ENCODE results near the gene RAB31. TPM values are rescaled to one million over a fixed set of nuclear protein-coding genes. Genes with fewer than 3 reads are reported as not detected.
A peak's percentile ranks its signal among the peaks of the same experiment; 100 is the strongest.
"Not testable (repeated sequence)": the region's sequence is repeated elsewhere in the genome, so short reads cannot be mapped to it uniquely, and the experiment has no call there.

RAB31 gene
- total RNA-seq, 1 donor from 2014 or later: 19.7 TPM

GRCh38 chr18:9851511-9851910 lies 143.4 kb downstream of the RAB31 start:
- H3K27me3 Mint-ChIP-seq: no peaks in the 10 kb centered on the region
- no peaks in the 10 kb centered on the region for H3K9me3 Mint-ChIP-seq
- H3K27ac Mint-ChIP-seq: peak overlapping the region; percentile 42
- no peak overlapping the region for H3K4me3 Mint-ChIP-seq
- H3K36me3 Mint-ChIP-seq: peaks cover 5% of the 10 kb centered on the region
- peaks cover 24% of the 10 kb centered on the region for H3K4me1 Mint-ChIP-seq (ENCODE audit: unreplicated experiment)
- TF ChIP-seq, protein P1, sequence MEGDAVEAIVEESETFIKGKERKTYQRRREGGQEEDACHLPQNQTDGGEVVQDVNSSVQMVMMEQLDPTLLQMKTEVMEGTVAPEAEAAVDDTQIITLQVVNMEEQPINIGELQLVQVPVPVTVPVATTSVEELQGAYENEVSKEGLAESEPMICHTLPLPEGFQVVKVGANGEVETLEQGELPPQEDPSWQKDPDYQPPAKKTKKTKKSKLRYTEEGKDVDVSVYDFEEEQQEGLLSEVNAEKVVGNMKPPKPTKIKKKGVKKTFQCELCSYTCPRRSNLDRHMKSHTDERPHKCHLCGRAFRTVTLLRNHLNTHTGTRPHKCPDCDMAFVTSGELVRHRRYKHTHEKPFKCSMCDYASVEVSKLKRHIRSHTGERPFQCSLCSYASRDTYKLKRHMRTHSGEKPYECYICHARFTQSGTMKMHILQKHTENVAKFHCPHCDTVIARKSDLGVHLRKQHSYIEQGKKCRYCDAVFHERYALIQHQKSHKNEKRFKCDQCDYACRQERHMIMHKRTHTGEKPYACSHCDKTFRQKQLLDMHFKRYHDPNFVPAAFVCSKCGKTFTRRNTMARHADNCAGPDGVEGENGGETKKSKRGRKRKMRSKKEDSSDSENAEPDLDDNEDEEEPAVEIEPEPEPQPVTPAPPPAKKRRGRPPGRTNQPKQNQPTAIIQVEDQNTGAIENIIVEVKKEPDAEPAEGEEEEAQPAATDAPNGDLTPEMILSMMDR (conservative IDR thresholded peaks at IDR 0.05): no peak
- no peak for DNase-seq (ENCODE audit: extremely low spot score, unreplicated experiment)

DNA sequence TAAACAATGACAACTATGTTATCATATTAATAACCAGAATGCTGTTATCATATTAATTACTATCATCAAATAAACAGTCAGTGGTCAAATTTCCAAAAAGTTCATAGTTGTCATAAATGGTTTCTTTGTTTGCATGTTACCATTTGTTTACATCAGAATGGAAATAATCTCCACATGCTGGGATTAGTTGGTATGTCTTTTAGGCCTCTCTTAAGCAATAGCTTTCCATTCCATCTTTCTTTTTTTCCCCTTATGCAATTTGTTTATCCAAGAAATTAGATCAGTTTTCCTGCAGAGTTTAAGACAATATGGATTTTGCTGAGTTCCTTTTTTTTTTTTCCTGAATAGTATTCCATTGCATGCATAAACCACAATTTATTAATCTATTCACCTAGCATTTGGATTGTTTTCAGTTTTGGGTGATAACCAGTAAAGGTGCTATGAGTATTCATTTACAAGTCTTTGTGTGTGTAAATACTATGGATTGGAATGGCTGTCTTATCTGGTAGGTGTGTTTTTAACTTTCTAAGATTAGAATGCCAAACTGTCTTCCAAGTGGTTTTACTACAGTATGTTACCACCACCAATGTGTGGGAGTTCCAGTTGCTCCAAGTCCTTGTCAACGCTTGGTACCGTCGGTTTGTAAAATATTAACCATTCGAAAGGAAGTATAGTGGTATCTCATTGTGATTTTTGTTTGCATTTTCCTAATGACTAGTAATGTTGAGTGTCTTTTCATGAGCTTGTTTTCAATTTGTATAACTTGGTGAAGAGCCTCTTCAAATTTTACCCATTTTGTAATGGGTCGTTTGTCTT lies 144.4 kb downstream of the RAB31 start:
- Mint-ChIP-seq H3K36me3 (peaks cover 5% of the 10 kb centered on the region), H3K9me3 (no peaks in the 10 kb centered on the region), H3K4me3 (no peak overlapping the region), H3K27ac (no peak overlapping the region), H3K4me1 (ENCODE audit: unreplicated experiment) (peaks cover 16% of the 10 kb centered on the region), H3K27me3 (no peaks in the 10 kb centered on the region)
- DNase-seq (ENCODE audit: extremely low spot score, unreplicated experiment): no peak
- TF ChIP-seq, protein P1 (conservative IDR thresholded peaks at IDR 0.05): no peak

DNA sequence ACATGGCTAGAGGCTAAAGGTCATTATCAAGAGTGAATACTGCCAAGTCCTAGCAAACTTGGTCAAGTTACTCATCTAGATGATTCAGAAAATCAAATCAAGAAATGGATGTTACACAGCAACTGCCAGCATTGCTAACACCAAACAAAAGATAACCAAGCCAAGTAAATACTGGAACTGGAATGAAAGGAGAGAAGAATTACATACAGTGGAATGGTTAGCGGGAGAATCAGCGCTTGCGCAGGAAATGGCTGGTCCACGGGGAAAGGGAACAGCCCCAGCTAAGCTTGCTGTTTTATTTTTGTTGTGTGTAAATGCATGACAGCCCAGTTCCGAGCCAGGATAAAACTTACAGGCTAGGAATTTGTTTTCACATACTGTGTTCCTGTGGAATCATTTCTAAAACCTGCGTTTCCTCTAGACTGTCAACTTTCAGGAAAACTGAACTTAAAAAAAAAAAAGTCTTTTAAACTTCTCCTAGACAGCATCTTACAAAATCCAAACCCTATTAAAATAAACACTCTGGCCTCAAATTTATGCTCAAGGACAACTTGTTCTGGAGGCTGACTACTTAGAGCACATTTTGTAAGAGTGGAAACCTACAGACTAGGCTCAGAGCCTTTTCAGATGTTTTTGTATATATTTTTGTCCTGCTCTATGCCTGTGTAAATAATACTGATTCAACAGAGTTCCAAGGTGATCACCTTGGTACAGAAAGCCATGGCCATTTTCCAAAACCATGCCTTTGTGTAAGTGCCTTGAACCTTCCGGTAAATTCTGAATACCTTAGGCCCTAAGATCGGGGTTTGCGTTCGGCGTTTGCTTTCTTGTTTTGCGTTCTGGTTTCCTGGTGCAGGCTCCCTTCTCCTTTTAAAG lies 146.9 kb downstream of the RAB31 start:
- TF ChIP-seq, protein P1 (conservative IDR thresholded peaks at IDR 0.05): no peak
- Mint-ChIP-seq H3K36me3 (no peaks in the 10 kb centered on the region), H3K27me3 (no peaks in the 10 kb centered on the region), H3K4me1 (ENCODE audit: unreplicated experiment) (peaks cover 6% of the 10 kb centered on the region), H3K4me3 (no peak overlapping the region), H3K27ac (no peak overlapping the region), H3K9me3 (no peaks in the 10 kb centered on the region)
- no peak for DNase-seq (ENCODE audit: extremely low spot score, unreplicated experiment)

- Mint-ChIP-seq H3K27me3 (no peaks in the 10 kb centered on the region), H3K27ac (no peak overlapping the region), H3K4me3 (no peak overlapping the region), H3K36me3 (no peaks in the 10 kb centered on the region), H3K4me1 (ENCODE audit: unreplicated experiment) (peaks cover 6% of the 10 kb centered on the region), H3K9me3 (no peaks in the 10 kb centered on the region)
- TF ChIP-seq, protein P1 (conservative IDR thresholded peaks at IDR 0.05): no peak
- no peak for DNase-seq (ENCODE audit: extremely low spot score, unreplicated experiment)
Measured at GRCh38 chr18:9855681-9856080, 147.6 kb downstream of the RAB31 start.

GRCh38 chr18:9856092-9856491 lies 148.0 kb downstream of the RAB31 start:
- H3K36me3 Mint-ChIP-seq: no peaks in the 10 kb centered on the region
- H3K9me3 Mint-ChIP-seq: no peaks in the 10 kb centered on the region
- H3K4me1 Mint-ChIP-seq (ENCODE audit: unreplicated experiment): peaks cover 6% of the 10 kb centered on the region
- no peak overlapping the region for H3K4me3 Mint-ChIP-seq
- no peak for DNase-seq (ENCODE audit: extremely low spot score, unreplicated experiment)
- H3K27ac Mint-ChIP-seq: no peak overlapping the region
- no peaks in the 10 kb centered on the region for H3K27me3 Mint-ChIP-seq
- TF ChIP-seq, protein P1 (conservative IDR thresholded peaks at IDR 0.05): no peak

- H3K27ac Mint-ChIP-seq; H3K27me3 Mint-ChIP-seq; H3K9me3 Mint-ChIP-seq; DNase-seq (ENCODE audit: extremely low spot score, unreplicated experiment); H3K4me3 Mint-ChIP-seq; H3K4me1 Mint-ChIP-seq (ENCODE audit: unreplicated experiment); H3K36me3 Mint-ChIP-seq: not testable (repeated sequence)
Measured at GRCh38 chr18:9857479-9857998, 149.4 kb downstream of the RAB31 start.

Data from type B pancreatic cell (in vitro differentiated cells).